Fibroblast of lung (primary cell): ENCODE data around the gene HDAC3.

Experiments
- CTCF ChIP-seq, 2 donors: IDR thresholded peaks in 1 of 2; conservative IDR thresholded peaks in 1 of 2; 1 replicate in 1 of 2; 2 replicates in 1 of 2; pipeline ENCODE4 v1.5.1; 2011 to 2012; ENCODE audit warnings: low read length in 2 of 2, control low read depth in 1 of 2, inconsistent platforms in 1 of 2, low read depth in 1 of 2, mild to moderate bottlenecking in 1 of 2
- EZH2 ChIP-seq: IDR thresholded peaks from 2 replicates; pipeline ENCODE4 v1.5.1; 2012; ENCODE audit warnings: low read length, control low read depth, mild to moderate bottlenecking; ENCODE audit errors: missing control alignments

GRCh38 chr5:141651728-141652105, 15.1 kb upstream of the HDAC3 start:
- TF ChIP-seq CTCF (conservative IDR thresholded peaks at IDR 0.05 in 1 of 2, IDR thresholded peaks at IDR 0.05 in 1 of 2; ENCODE audit: low read depth in 1 of 2, low read length in 2 of 2) (no peak), EZH2 (no peak)
